H9 (cell line): ENCODE data around the gene LRP10. TPM values are rescaled to one million over a fixed set of nuclear protein-coding genes. Genes with fewer than 3 reads are reported as not detected.

Source experiments
- DNase-seq: peaks from one replicate; pipeline ENCODE4 v3.0.0-alpha.2; 2017
- H2AFZ ChIP-seq: one replicate; pipeline ENCODE4 v1.6.1; 2013; ENCODE audit warnings: mild to moderate bottlenecking, low read length, control low read depth, moderate library complexity
- H2AK5ac ChIP-seq: 2 replicates; pipeline ENCODE4 v1.6.1; 2013; ENCODE audit warnings: low read length, control low read depth, mixed read lengths; ENCODE audit not compliant: insufficient read length
- H2BK120ac ChIP-seq: one replicate; pipeline ENCODE4 v1.6.1; 2013; ENCODE audit warnings: low read depth, mild to moderate bottlenecking, low read length, control low read depth, inconsistent platforms; ENCODE audit not compliant: poor library complexity, severe bottlenecking
- H2BK12ac ChIP-seq: 2 replicates; pipeline ENCODE4 v1.6.1; 2013; ENCODE audit warnings: low read length, control low read depth, mixed read lengths, low read depth; ENCODE audit not compliant: insufficient read length
- H2BK15ac ChIP-seq: 2 replicates; pipeline ENCODE4 v1.6.1; 2013; ENCODE audit warnings: low read depth, low read length, control low read depth
- H2BK20ac ChIP-seq: one replicate; pipeline ENCODE4 v1.6.1; 2013; ENCODE audit warnings: low read depth, mild to moderate bottlenecking, low read length, control low read depth, inconsistent platforms; ENCODE audit not compliant: poor library complexity, severe bottlenecking
- H2BK5ac ChIP-seq: 2 replicates; pipeline ENCODE4 v1.6.1; 2013; ENCODE audit warnings: low read length, control low read depth, mixed read lengths; ENCODE audit not compliant: insufficient read length
- H3K14ac ChIP-seq: 2 replicates; pipeline ENCODE4 v1.6.1; 2013; ENCODE audit warnings: low read length, control low read depth; ENCODE audit not compliant: insufficient read depth
- H3K18ac ChIP-seq: 2 replicates; pipeline ENCODE4 v1.6.1; 2013; ENCODE audit warnings: low read depth, mild to moderate bottlenecking, mixed read lengths, low read length, control low read depth; ENCODE audit not compliant: insufficient read length
- H3K23ac ChIP-seq: 2 replicates; pipeline ENCODE4 v1.6.1; 2013; ENCODE audit warnings: low read length, control low read depth, mixed read lengths, low read depth; ENCODE audit not compliant: insufficient read length
- H3K23me2 ChIP-seq: 2 replicates; pipeline ENCODE4 v1.6.1; 2013; ENCODE audit warnings: low read depth, mild to moderate bottlenecking, mixed read lengths, low read length, control low read depth; ENCODE audit not compliant: insufficient read length, poor library complexity, severe bottlenecking
- H3K27ac ChIP-seq: 2 replicates; pipeline ENCODE4 v1.5.1; 2013; ENCODE audit warnings: low read length, control low read depth, mixed read lengths, low read depth; ENCODE audit not compliant: insufficient read length
- H3K27me3 ChIP-seq: 2 replicates; pipeline ENCODE4 v1.6.1; 2013; ENCODE audit warnings: low read length, control low read depth, inconsistent platforms; ENCODE audit not compliant: insufficient read depth
- H3K4ac ChIP-seq: 2 replicates; pipeline ENCODE4 v1.6.1; 2013; ENCODE audit warnings: low read depth, mild to moderate bottlenecking, control low read depth, inconsistent platforms, low read length, moderate library complexity
- H3K4me1 ChIP-seq: 2 replicates; pipeline ENCODE4 v1.6.1; 2013; ENCODE audit warnings: low read length, control low read depth, inconsistent platforms; ENCODE audit not compliant: insufficient read depth
- H3K4me2 ChIP-seq: 2 replicates; pipeline ENCODE4 v1.6.1; 2013; ENCODE audit warnings: low read length, control low read depth, mixed read lengths; ENCODE audit not compliant: insufficient read length, insufficient read depth
- H3K56ac ChIP-seq: 2 replicates; pipeline ENCODE4 v1.6.1; 2013; ENCODE audit warnings: low read depth, mild to moderate bottlenecking, mixed read lengths, low read length, control low read depth; ENCODE audit not compliant: insufficient read length
- H3K79me1 ChIP-seq: 2 replicates; pipeline ENCODE4 v1.6.1; 2013; ENCODE audit warnings: low read depth, mild to moderate bottlenecking, moderate library complexity, low read length, control low read depth, inconsistent platforms; ENCODE audit not compliant: insufficient read depth, poor library complexity, severe bottlenecking
- H3K79me2 ChIP-seq: 2 replicates; pipeline ENCODE4 v1.6.1; 2013; ENCODE audit warnings: low read length, control low read depth, inconsistent platforms; ENCODE audit not compliant: insufficient read depth
- H3K9ac ChIP-seq: 2 replicates; pipeline ENCODE4 v1.6.1; 2013; ENCODE audit warnings: low read length, control low read depth, mixed read lengths; ENCODE audit not compliant: insufficient read length; ENCODE audit errors: extremely low read depth
- H3K9me3 ChIP-seq: one replicate; pipeline ENCODE4 v1.6.1; 2013; ENCODE audit warnings: low read depth, low read length, inconsistent platforms; ENCODE audit not compliant: control insufficient read depth
- H3T11ph ChIP-seq: one replicate; pipeline ENCODE4 v1.6.1; 2013; ENCODE audit warnings: mild to moderate bottlenecking, low read length, control low read depth, inconsistent platforms
- H4K20me1 ChIP-seq: one replicate; pipeline ENCODE4 v1.6.1; 2013; ENCODE audit not compliant: control insufficient read depth, insufficient read length, insufficient read depth
- H4K5ac ChIP-seq: 2 replicates; pipeline ENCODE4 v1.6.1; 2013; ENCODE audit warnings: low read depth, mild to moderate bottlenecking, mixed read lengths, low read length, control low read depth; ENCODE audit not compliant: insufficient read length
- H4K8ac ChIP-seq: replicated peaks from 2 replicates; pipeline ENCODE4 v1.6.1; 2013; ENCODE audit warnings: low read length, control low read depth, mixed read lengths, low read depth; ENCODE audit not compliant: insufficient read length
- H4K91ac ChIP-seq: 2 replicates; pipeline ENCODE4 v1.6.1; 2013; ENCODE audit warnings: low read depth, mild to moderate bottlenecking, moderate library complexity, mixed read lengths, low read length, control low read depth; ENCODE audit not compliant: insufficient read length
- H3K27ac Mint-ChIP-seq, 3 experiments: 2 replicates in 2 of 3; 3 replicates in 1 of 3; pipeline ENCODE4 v1.8.0; 2020 to 2021; ENCODE audit warnings: mixed read lengths in 3 of 3, mild to moderate bottlenecking in 1 of 3, moderate library complexity in 1 of 3
- H3K27me3 Mint-ChIP-seq: 2 replicates; pipeline ENCODE4 v1.8.0; 2021; ENCODE audit warnings: low read depth, mild to moderate bottlenecking, moderate library complexity, mixed read lengths
- H3K36me3 Mint-ChIP-seq, 3 experiments: 2 replicates in 2 of 3; 3 replicates in 1 of 3; pipeline ENCODE4 v1.8.0; 2020 to 2021; ENCODE audit warnings: low read depth in 3 of 3, mixed read lengths in 3 of 3; ENCODE audit not compliant: insufficient read depth in 1 of 3
- H3K4me1 Mint-ChIP-seq, 2 experiments: 2 replicates each; pipeline ENCODE4 v1.8.0; 2020; ENCODE audit warnings: mixed read lengths in 2 of 2
- H3K4me3 Mint-ChIP-seq, 2 experiments: 2 replicates in 1 of 2; 3 replicates in 1 of 2; pipeline ENCODE4 v1.8.0; 2020 to 2021; ENCODE audit warnings: mild to moderate bottlenecking in 2 of 2, mixed read lengths in 2 of 2, moderate library complexity in 1 of 2
- H3K9me3 Mint-ChIP-seq, 2 experiments: 2 replicates in 1 of 2; 3 replicates in 1 of 2; pipeline ENCODE4 v1.8.0; 2020; ENCODE audit warnings: mild to moderate bottlenecking in 2 of 2, mixed read lengths in 2 of 2, moderate library complexity in 1 of 2
- CTCF ChIP-seq: fragments of 200-600 bp; sonication (generic); conservative IDR thresholded peaks from 3 replicates; pipeline ENCODE4 v1.8.0; 2021; ENCODE audit warnings: antibody characterized with exemption, mild to moderate bottlenecking
- WGBS: extraction: QIAGEN DNeasy Blood & Tissue Kit; methylation state at CpG from one replicate; pipeline ENCODE4 v1.1.7; 2013; ENCODE audit warnings: missing lambda C conversion rate, low lambda C conversion rate, mixed read lengths; ENCODE audit not compliant: insufficient read length; ENCODE audit errors: extremely low coverage; 5-methylcytosine and 5-hydroxymethylcytosine counted together
- total RNA-seq: library from RNA; stranded (reverse); gene quantifications from 2 replicates; pipeline ENCODE4 v1.2.1, GENCODE V29; 2021

The LRP10 gene
- total RNA-seq, 1 experiment from 2014 or later, result 13.3 TPM

DNA sequence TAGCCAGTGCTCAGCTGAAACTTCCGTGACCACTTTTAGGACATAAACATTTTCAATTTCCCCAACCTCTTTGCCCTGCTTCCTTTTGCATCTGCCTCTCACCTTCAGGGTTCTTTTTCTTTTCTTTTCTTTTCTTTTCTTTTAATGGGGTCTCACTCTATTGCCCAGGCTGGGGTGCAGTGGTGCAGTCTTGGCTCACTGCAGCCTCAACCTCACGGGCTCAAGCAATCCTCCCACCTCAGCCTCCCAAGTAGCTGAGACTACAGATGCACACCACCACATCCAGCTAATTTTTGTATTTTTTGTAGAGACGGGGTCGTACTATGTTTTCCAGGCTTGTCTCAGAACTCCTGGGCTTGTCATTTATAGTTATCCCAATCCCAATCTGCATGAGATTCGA is 4.7 kb upstream of the LRP10 start:
- Histone ChIP-seq H3K23ac (no peak overlapping the region), H3K4ac (no peak overlapping the region), H3K18ac (no peak overlapping the region), H2AFZ (no peak overlapping the region), H3K56ac (no peak overlapping the region), H2BK15ac (no peak overlapping the region), H4K91ac (no peak overlapping the region), H2BK5ac (no peak overlapping the region), H3K23me2 (no peaks in the 10 kb centered on the region), H2AK5ac (no peak overlapping the region), H3K4me2 (no peak overlapping the region), H3K79me2 (no peaks in the 10 kb centered on the region), H3K27ac (no peak overlapping the region), H3K79me1 (no peaks in the 10 kb centered on the region), H3K27me3 (no peaks in the 10 kb centered on the region), H3K9me3 (no peaks in the 10 kb centered on the region), H4K5ac (no peak overlapping the region), H4K8ac (no peak overlapping the region), H2BK12ac (no peak overlapping the region), H3K14ac (no peak overlapping the region), H2BK120ac (no peak overlapping the region), H3T11ph (no peak overlapping the region), H2BK20ac (no peak overlapping the region), H3K9ac (no peak overlapping the region), H4K20me1 (no peaks in the 10 kb centered on the region), H3K4me1 (no peaks in the 10 kb centered on the region)
- Mint-ChIP-seq H3K27ac (no peak overlapping the region), H3K27me3 (no peaks in the 10 kb centered on the region), H3K4me1 (peaks cover 10 to 16% of the 10 kb centered on the region in 2 experiments), H3K36me3 (no peaks in the 10 kb centered on the region; a peak in 2 of 7 replicates), H3K9me3 (no peaks in the 10 kb centered on the region), H3K4me3 (no peak overlapping the region)
- TF ChIP-seq CTCF, result no peak
- DNase-seq, result no peak
- no CpG with 5 or more reads among the region's 5 CpGs for WGBS
